RPMI7951 (cell line): ENCODE data around the gene DST. TPM values are rescaled to one million over a fixed set of nuclear protein-coding genes. Genes with fewer than 3 reads are reported as not detected.

Experiments
- DNase-seq: peaks from one replicate; pipeline ENCODE4 v3.0.0-alpha.2; 2012; ENCODE audit warnings: low read depth
- total RNA-seq: library from RNA; depleted of rRNA; stranded (reverse); fragments of >200 nt; shearing (Covaris generic); gene quantifications from 2 replicates; pipeline ENCODE4 v1.2.3, GENCODE V29; 2014

Gene DST
- total RNA-seq, 1 experiment from 2014 or later: 89.9 TPM

GRCh38 chr6:56538851-56539250 is 103.8 kb downstream of the DST start:
- no peak for DNase-seq

- DNase-seq: no peak
Observed at GRCh38 chr6:56537223-56537770, 105.4 kb downstream of the DST start.

GRCh38 chr6:56536536-56536935 is 106.2 kb downstream of the DST start:
- DNase-seq: no peak

- no peak for DNase-seq
Observed at GRCh38 chr6:56535626-56536025, 107.1 kb downstream of the DST start.

- DNase-seq: no peak
Observed at GRCh38 chr6:56534680-56535419, 107.8 kb downstream of the DST start.

- no peak for DNase-seq
Observed at GRCh38 chr6:56532766-56533551, 109.7 kb downstream of the DST start.

GRCh38 chr6:56531839-56532595 is 110.7 kb downstream of the DST start:
- no peak for DNase-seq

GRCh38 chr6:56529594-56530191 is 113.0 kb downstream of the DST start:
- no peak for DNase-seq

GRCh38 chr6:56528412-56528841 is 114.3 kb downstream of the DST start:
- DNase-seq: peak; percentile 55

GRCh38 chr6:56527934-56528333 is 114.8 kb downstream of the DST start:
- no peak for DNase-seq

- DNase-seq: no peak
Observed at GRCh38 chr6:56526860-56527544, 115.7 kb downstream of the DST start.

- DNase-seq: no peak
Observed at GRCh38 chr6:56525974-56526789, 116.5 kb downstream of the DST start.

- peak; percentile 17 for DNase-seq
Observed at GRCh38 chr6:56524891-56525703, 117.6 kb downstream of the DST start.

- no peak for DNase-seq
Observed at GRCh38 chr6:56522495-56523270, 120.0 kb downstream of the DST start.

GRCh38 chr6:56521976-56522375 is 120.7 kb downstream of the DST start:
- no peak for DNase-seq

GRCh38 chr6:56521454-56521853 is 121.2 kb downstream of the DST start:
- DNase-seq: no peak

GRCh38 chr6:56520218-56520617 is 122.5 kb downstream of the DST start:
- DNase-seq: no peak

- no peak for DNase-seq
Observed at GRCh38 chr6:56518995-56519767, 123.5 kb downstream of the DST start.
